CD4-positive, alpha-beta T cell treated with Interleukin-21 for 1 hour (primary cell): Measurements from ENCODE around the gene PPP2R2D.

ENCODE experiments used
- DNase-seq: peaks from one replicate; pipeline ENCODE4 v3.0.0-alpha.2; 2020

PPP2R2D gene

DNA sequence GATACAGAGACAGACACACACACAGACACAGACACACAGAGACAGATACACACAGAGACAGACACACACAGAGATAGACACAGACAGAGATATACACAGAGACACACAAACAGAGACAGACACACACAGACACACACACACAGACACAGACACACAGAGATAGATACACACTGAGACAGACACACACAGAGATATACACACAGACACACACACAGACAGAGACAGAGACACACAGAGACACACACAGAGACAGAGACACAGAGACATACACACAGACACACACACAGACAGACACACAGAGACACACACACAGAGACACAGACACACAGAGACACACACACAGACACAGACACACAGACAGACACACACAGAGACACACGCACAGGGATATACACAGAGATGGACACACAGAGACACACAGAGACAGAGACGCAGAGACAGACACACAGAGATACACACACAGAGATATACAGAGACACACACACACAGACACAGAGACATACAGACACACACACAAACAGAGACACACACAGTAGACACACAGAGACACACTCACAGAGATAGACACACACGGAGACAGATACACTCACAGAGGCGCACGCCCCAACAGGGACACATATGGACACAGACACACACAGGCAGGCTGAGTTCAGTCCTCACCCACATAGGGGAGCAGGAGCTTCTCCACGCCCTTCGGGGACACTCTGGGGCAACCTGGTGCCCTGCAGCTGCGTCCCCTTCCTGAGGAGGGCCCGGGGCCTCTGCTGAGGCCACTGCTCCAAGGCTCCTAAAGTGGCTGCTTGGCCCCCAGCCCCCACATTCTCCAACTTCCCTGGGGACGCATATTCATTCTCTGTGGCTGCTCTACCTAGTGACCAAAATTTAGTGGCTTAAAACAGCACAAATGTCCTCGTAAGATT lies 10.3 kb upstream of the PPP2R2D start:
- DNase-seq, result no peak

DNA sequence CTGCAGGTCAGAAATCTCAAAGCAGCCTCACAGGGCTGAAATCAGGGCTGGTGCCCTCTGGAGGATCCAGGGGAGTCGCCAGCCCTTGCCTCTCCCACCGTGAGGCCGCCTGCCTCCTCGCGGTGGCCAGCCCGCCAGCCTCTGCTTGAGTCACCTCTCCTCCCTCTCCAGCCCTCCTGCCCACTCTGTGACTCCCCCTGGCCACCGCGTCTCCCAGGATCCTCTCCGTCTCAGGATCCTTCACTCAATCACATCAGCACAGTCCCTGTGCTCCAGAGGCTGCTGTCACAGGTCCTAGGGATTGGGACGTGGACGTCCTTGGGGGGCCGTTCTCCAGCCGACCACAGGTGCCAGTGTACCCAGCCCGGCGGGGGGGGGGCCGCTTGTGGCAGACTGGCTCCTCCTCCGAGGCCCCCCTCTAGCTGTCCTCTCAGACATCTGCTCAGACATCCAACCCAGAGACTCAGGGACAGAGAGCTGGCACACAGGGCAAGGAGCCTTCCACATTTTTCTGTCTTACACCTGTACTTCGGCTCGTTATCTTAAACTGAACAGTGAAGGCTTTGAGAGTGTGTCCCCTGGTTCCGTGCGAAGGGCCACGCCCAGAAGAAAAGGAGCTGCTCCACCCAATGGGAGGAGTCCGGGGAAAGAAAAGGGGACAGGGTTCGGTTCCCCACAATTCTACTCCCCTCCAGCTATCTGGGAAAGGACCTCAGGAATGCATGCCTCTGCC lies 9.4 kb upstream of the PPP2R2D start:
- no peak for DNase-seq

DNA sequence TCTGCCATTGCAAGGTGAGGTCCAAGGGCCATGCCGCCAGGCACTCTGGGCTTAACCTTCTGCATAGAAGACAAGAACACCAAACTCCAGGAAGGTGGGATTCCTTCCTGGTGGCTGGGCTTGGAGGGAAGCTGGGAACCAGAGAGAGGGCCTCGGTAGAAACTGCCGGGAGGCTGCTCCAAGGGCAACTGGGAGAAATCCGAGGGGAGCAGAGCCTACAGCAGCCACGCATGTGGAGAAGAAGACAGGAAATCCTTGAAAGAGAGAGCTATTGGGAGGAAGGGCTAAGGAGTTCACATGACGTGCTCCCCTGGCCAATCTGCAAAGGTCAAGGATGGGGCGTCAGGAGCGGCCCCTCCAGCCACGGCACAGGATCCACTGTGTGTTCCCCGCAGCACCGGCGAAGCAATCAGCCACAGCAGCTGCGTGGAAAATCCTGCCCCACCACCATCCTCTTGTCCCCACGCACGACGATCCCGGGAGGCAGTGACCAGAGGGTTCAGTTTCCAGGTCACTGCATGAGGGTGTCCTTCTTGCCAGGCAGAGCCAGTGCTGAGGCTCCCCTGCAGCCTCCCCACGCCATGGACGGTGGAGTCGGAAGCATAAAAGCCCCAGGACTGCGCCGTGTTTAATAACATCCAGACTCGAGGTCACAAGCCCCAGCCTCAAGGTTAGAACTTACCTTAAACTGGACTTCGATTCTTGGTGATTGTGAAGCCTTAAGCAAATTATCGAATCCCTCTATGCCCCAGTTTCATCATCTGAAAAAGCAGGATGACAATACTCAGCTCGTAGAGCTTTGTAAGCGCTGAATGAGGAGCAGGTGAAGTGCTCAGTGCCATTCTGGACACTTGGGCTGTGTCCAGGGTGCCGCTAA lies 8.6 kb upstream of the PPP2R2D start:
- no peak for DNase-seq

DNA sequence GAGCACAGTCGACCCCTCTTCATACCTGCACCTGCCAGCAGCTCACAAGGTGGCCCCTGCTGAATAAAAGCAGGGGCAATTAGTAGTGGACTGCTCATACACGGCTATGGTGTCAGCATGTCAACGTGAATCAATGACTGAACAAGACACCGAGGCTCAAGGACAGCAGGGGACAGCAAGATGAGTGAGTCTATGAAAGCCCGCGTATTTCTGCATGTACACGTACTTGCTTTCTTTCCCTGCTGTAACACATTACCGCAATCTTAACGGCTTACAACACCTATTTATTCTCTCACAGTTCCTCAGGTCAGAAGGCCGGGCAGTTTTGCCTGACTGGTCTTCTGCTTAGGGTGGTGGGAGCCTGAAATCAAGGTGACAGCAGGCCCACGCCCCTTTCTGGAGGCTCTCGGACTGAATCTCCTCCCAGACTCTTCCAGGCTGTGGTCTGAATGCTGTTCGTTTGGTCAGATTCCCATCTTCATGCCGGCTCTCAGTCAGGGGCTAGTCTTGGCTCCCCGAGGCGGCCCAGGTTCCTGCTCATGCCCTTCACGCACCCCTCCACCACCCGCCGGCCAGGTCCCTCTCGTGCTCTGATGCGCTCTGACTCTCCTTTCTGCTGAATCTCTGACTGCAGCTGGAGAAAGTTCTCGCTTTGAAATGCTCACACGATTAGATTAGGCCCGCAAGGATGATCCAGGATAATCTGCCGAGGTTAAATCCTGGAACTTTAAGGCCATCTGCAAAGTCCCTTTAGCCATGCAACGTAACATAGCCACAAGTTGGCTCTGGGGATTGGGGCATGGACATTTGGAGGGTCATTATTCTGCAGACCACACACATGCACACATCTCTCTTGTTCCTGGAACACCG lies 7.8 kb upstream of the PPP2R2D start:
- DNase-seq, result no peak

DNA sequence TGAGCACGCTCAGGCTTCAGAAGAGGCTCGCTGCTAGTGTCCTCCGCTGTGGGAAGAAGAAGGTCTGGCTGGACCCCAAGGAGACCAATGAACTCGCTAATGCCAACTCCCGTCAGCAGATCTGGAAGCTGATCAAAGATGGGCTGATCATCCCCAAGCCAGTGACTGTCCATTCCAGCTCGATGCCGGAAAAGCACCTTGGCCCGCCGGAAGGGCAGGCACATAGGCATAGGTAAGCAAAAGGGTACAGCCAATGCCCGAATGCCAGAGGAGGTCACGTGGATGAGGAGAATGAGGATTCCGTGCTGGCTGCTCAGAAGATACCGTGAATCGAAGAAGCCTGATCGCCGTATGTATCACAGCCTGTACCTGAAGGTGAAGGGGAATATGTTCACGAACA lies 5.7 kb upstream of the PPP2R2D start:
- no peak for DNase-seq

DNA sequence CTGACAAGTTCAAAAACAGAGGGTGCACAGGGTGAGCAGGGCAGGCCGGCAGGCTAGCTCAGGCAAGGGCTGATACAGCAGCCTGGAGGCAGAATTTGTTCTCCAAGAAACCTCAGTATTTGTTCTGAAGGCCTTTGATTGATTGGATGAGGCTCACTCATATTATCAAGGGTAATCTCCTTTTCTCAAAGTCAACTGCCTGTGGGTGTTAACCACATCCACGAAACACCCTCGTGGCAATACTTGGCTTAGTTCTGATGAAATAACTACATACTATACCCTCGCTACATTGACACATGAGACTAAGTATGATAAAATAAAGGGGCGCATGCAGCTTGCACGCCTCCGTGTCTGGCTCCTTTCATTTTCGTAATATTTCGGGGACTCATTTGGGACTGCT lies 4.4 kb upstream of the PPP2R2D start:
- peak; percentile 70 for DNase-seq

DNA sequence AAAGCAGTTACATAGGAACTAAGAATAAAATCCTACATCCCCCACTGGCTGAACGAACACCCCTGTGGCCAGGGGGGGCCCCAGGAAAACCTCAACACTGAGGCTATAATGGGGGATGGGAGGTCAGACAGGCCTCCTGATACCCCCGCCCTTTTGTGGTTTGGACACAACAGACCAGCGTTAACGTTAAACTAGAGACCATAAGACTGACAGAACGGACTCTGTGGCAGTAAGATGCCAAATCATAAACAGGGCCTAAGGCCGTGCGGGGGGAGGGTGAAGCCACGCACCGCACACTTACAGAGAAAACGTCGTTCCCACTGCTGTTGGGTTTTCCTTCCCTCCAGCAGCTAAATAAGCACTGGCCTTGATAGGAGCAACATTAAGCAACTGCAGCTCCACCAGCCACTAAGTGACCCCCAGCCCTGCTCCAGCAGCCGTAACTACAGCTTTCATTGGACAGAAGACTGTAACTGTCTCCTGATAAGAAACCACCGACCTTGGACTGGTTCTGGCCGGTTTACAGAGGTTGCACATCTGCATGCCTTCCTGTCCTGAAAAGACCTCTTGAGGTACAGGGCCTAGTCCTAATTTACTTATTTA lies 3.4 kb upstream of the PPP2R2D start:
- DNase-seq, result no peak

DNA sequence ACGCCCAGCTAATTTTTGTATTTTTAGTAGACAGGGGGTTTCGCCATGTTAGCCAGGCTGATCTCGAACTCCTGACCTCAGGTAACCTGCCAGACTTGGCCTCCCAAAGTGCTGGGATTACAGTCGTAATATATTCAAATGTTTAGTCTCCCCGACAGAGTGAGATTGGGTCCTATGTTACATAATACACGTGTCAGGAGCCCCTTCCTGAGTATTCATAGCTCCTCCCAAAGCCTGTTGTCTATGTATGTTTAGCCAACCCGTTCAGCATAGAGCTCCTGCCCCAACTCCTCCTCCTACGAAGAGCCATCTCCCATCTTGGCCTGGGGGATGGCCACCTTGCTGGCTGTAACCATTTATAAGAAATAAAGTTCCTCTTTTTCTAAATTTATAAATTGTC lies 2.7 kb upstream of the PPP2R2D start:
- DNase-seq, result no peak

DNA sequence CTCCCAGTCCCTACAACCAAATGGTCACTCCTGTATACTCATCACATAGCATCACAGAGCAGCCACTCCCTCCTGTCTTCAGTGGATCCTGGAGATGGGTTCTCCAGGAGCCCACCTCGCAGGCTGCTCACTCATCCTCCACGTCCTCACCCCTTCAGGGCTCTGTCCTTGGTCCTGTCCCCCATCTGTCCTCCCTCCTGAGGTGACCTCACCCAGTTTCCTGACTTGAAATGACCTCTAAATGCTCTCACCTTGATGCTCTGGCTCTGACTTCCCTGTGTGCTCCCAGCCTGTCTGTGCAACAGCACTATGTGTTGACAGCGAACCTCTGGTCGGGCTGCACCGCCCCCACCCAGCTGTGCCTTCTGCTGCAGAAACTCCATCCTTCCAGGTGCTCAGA lies 2.1 kb upstream of the PPP2R2D start:
- no peak for DNase-seq

DNA sequence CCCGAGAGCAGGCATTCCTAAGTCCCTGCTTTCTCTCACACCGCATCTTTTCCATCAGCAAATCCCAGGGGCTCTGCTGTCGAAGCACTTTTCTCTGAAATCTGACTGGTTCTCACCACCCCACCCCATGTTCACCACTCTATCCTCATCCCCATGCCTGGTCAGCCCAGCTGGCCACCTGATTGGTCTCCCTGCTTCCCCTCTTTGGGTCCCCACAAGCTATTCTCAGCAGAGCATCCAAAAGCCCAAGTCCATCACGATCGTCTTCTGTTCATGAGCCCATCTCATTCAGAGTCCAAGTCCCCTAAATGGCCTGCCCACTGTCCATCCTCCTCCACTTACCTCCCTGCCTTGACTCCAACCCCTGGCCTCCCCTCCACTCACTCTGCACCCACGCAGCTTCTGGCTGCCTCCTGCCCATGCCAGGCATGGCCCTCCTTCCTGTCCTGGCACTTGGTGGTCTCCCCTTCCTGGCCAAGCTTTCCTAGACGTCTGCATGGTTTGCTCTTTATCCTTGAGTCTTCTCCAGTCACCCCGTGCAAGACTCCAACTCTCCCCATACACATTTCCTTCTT lies 1.6 kb upstream of the PPP2R2D start:
- DNase-seq, result no peak

DNA sequence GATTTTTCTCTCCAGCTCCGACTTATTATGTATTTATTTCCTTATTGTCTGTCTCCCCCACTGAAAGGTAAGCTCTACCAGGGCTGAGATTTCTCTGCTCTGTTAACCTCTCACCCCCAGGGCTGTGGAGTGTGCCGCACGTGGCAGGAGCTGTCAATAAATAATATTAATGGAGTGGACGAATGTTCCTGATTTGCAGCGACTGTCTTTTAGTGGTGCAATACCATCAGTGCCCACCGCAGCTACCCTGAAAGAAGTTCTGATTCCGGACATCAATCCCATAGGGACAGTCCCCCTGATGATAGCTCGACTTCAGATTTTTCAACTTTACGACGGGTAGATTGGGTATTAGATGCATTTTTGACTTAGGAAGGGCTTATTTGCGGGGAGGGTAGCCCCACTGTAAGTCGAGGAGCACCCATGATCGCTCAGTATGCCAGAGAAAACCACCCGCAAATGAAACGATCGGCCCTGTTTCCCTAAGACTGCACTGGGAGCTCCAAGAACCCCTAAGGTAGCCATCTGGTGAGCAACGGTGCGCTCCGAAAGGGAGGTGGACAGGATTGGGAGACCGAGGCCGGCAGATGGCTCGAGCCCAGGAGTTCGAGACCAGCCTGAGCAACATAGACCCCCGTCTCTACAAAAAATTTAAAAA lies 986 bp upstream of the PPP2R2D start:
- DNase-seq, result no peak

DNA sequence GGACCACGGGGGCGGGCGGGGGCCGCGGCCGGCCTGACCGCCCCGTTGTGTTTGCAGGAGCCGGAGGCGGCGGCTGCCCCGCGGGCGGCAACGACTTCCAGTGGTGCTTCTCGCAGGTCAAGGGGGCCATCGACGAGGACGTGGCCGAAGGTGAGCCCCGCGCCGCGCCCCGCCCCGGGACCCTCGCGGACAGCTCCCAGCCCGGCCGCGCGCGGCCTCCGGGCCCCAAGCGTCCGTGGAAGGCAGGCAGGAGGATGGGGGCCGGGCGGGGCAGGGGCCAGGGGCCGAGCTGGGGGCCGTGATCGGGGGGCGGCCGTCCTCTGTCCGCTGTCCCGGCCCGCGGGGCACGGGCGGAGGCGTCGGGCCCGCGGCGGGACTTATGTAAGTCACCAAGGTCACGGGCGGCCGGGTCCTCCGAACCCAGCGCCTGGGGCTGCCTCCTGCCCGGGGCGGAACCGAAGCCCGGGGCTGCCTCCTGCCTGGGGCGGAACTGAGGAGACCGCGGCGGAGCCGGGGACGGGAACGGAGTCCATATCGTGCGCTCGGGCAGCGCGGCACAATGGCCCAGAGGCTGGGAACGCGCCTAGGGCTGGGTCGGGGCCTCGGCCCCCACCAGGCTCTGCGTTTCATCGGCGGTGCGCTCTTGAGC lies 497 bp downstream of the PPP2R2D start:
- DNase-seq, result peak; percentile 58

DNA sequence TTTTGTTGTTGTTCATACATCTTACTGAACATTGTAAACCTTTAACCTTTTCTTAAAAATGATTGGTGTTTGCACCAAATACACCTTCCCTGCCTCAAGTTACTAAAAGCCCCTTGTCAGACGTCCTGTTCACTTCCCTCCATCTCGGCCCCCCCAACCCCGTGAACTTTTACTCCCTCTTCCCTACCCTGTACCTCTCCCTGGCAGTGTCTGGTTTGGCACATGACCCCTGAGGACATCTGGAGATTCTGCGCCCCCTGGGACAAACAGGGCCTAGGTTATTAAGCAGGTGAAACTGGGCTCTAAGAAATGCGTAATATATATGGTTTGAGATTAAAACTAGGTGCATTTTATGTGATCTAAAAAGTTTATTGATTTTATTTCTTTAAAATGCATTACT lies 1.4 kb downstream of the PPP2R2D start:
- DNase-seq, result no peak

DNA sequence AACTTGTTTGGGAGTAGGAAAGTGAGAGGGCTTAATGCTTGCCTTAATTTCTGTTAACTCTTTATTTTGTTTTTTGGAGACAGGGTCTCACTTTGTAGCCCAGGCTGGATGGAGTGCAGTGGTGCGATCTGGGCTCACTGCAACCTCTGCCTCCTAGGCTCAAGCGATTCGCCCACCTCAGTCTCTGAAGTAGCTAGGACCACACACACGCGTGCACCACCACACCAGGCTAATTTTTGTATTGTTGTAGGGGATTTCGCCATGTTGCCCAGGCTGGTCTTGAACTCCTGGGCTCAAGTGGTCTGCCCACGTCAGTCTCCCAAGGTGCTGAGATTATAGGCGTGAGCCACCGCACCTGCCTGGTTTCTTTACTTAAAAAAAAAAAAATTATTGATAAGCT lies 1.9 kb downstream of the PPP2R2D start:
- no peak for DNase-seq

DNA sequence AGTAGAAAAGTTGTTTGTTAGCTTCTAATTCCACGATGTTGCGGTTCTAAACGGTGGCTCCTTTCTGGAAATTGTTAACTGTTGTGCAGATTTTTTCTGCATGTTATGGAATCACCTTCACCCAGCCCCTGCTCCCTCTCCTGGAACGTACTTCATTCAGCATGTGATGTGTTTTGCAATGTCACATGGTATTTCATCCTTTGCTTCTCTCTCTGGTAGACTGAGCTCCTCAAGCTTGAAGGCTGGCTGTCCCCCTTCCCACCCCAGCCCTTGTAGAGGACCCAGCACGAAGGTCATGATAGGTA lies 4.4 kb downstream of the PPP2R2D start:
- no peak for DNase-seq

DNA sequence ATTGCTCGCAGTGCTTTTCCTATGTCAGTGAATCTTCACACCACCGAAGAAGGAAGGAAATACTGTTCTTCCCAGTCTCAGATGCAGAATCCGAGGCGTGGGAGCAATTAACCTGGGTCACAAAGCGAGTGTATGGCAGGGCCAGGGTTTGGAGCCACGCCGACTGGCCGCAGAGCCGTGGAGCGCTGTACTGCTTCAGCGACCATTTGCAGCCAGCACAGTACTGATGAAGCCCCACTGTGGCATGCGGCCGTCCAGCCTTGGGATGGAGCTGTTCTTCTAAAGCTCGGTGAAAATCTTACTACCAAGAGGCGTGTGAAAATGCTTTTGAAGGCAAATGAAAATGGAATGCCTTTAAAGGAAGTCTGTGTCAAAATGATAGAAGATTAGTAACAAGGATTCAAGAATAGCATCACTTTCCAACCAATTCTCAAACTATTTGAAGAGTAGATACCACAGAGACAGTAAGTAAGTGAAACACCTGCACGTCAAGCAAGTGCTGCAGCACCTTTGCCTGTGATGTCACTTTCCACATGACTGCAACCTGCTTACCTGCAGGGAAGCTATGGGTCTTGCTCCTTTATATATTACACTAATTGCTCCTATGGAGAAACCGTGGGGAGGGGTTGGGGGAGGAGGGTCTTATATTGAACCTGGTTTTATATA lies 4.9 kb downstream of the PPP2R2D start:
- DNase-seq, result no peak

DNA sequence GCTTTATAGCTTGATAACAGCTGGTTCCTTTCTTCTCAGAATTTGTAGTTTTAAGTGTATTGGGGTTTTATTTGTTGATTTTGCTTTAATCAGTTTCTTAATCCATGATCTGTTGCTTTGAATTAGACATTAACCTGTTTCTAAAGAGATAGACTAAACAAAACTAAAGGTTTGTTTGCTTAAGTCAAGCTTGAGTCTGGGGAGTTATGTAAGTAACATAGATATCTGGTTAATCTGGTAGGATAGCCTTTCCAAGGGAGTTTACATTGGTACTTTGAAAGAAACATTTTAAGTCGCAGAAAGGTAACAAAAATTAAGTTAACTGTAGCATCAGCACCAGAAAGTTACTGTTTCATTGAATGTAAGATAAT lies 5.4 kb downstream of the PPP2R2D start:
- no peak for DNase-seq

DNA sequence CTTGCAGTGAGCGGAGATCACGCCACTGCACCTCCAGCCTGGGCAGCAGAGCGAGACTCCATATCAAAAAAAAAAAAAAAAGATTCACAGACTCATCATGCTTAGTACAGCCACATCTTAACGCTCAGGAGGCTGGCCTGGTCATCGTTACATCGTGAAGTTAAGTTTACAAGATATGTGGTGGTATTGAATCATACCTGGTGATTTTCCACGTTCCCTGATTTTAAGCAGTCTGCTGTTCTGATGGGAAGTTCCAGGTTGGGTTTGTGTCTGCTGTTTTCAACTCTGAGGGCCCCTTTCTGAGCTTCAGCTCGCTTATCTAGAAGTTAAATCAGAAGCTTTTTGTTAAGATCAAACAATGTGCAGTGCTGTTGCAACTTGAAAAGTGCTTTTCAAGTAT lies 6.9 kb downstream of the PPP2R2D start:
- DNase-seq, result peak; percentile 38

DNA sequence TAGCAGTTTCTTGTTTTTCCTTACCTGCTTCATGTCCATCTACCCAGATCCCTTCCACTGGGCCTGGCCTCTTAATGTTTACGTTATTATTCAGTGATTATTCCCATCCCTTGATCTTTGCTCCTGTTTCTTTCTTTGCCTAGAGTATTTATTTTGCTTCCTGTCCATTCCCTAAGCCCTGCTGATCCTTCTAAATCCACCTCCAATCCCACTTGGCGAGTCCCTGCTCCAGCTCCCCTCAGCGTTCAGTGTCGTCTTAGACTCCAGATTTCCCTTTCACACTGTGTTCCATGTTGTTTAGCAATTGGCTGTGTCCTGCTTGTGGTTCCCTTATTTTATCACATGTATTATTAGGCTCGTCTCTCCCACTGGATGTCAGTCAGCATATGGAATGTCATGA lies 7.3 kb downstream of the PPP2R2D start:
- no peak for DNase-seq
